ENCODE measurements around the gene AURKAIP1. TPM values are rescaled to one million over a fixed set of nuclear protein-coding genes. Genes with fewer than 3 reads are reported as not detected.

The AURKAIP1 gene
- total and polyA plus RNA-seq, 9 of the 15 experiments (the other 6 are each of a cell fraction or from before 2014, with no cell fraction given) = 7.8 to 478 (median 92.0) TPM

GRCh38 chr1:1345860-1346500 lies 29.0 kb downstream of the AURKAIP1 start (continued):
- TF ChIP-seq EHMT2 (IDR thresholded peaks at IDR 0.05) = no peak
- TF ChIP-seq CAMTA2 (CRISPR knock-in tag; conservative IDR thresholded peaks at IDR 0.05) = no peak
- TF ChIP-seq ARHGAP35 (IDR thresholded peaks at IDR 0.05; ENCODE audit: partially characterized antibody) = no peak

GRCh38 chr1:1345384-1345783 lies 29.6 kb downstream of the AURKAIP1 start:
- no peak overlapping the region for H2AFZ ChIP-seq (ENCODE audit: low read depth, low read length)
- H3K4me1 ChIP-seq (replicated peaks in 1 of 2; ENCODE audit: control insufficient read depth in 2 of 2, insufficient read depth in 2 of 2, low read length in 2 of 2) = peaks cover 9 to 86% of the 10 kb centered on the region in 2 experiments; a peak in 3 of 5 replicates
- H3K79me2 ChIP-seq (ENCODE audit: control insufficient read depth, insufficient read depth, low read length) = peaks cover 65% of the 10 kb centered on the region
- 0 out of 2 replicates have a peak, but pooled peaks cover 2% of the 10 kb centered on the region for H3K9me3 ChIP-seq (replicated peaks; ENCODE audit: control insufficient read depth, insufficient read depth, low read depth, low read length)
- POLR2A ChIA-PET = interaction anchor here (0.6 to 4.8 kb wide), 6 partner anchors 8 to 447 kb away, joined by 3 to 22 read pairs (median 8); partner anchors contain the start of gene AURKAIP1
- 79% methylated on average over 15 of the region's 16 CpGs for WGBS (ENCODE audit: insufficient coverage, low coverage, missing lambda C conversion rate)
- BruUV-seq (replicated peaks) = no TSS peak
- no peak overlapping the region for H3K4me3 ChIP-seq
- in situ Hi-C loops (cut with MboI) (no loop called here), intact Hi-C loops (cut with micrococcal nuclease) (no loop called here)
- H4K20me1 ChIP-seq (replicated peaks; ENCODE audit: control insufficient read depth, insufficient read depth, low read length) = peaks cover 47% of the 10 kb centered on the region; the same call in 1 of the 2 replicates
- peaks cover 47% of the 10 kb centered on the region; the same call in 2 of the 3 replicates for H3K36me3 ChIP-seq (ENCODE audit: control insufficient read depth, insufficient read depth, low read length)
- CTCF ChIA-PET (ENCODE audit: low intra/inter-chr PET ratio) = no interaction called here
- no peaks in the 10 kb centered on the region for H3K27me3 ChIP-seq (ENCODE audit: control insufficient read depth in 2 of 2, insufficient read depth in 2 of 2, low read length in 2 of 2)
- ATAC-seq = no peak
- no peak for FAIRE-seq
- DNase-seq (ENCODE audit: extremely low read depth in 1 of 4, low spot score in 3 of 4) = no peak
- no peak overlapping the region for H3K4me2 ChIP-seq (ENCODE audit: insufficient read depth, low read length)
- peak overlapping the region; percentile 46; the same call in 2 of the 3 replicates for H3K27ac ChIP-seq (ENCODE audit: extremely low read depth, low read depth, low read length)
- H3K9ac ChIP-seq (ENCODE audit: insufficient read depth in 1 of 2, low read depth in 2 of 2, low read length in 2 of 2) = peak overlapping the region; percentile 10 to 98; a peak in 3 of 4 replicates
- H3K9me1 ChIP-seq (ENCODE audit: control insufficient read depth, insufficient read depth, low read length) = peaks cover 8% of the 10 kb centered on the region
- TF ChIP-seq CREBBP (IDR thresholded peaks at IDR 0.05; ENCODE audit: low read depth, low read length) (no peak), TAF1 (IDR thresholded peaks at IDR 0.05; ENCODE audit: control insufficient read depth, extremely low read depth, insufficient read depth, low read length, severe bottlenecking) (no peak), HNRNPL (IDR thresholded peaks at IDR 0.05; ENCODE audit: low read depth, low read length) (no peak), XRCC3 (IDR thresholded peaks at IDR 0.05) (no peak), PREB (CRISPR knock-in tag; IDR thresholded peaks at IDR 0.05) (no peak), NFIC (IDR thresholded peaks at IDR 0.05) (0 out of 2 replicates have a peak, but pooled peaks have one; percentile 18), MTF1 (CRISPR knock-in tag; IDR thresholded peaks at IDR 0.05; ENCODE audit: borderline replicate concordance) (no peak), FOXA1 (IDR thresholded peaks at IDR 0.05; ENCODE audit: borderline replicate concordance) (no peak), ETV5 (CRISPR knock-in tag; IDR thresholded peaks at IDR 0.05; ENCODE audit: low read depth) (no peak), MAZ (CRISPR knock-in tag; conservative IDR thresholded peaks at IDR 0.05 in 1 of 2, IDR thresholded peaks at IDR 0.05 in 1 of 2) (no peak), PRPF4 (IDR thresholded peaks at IDR 0.05; ENCODE audit: insufficient read depth, low read depth, low read length, poor library complexity, severe bottlenecking) (no peak), RB1 (IDR thresholded peaks at IDR 0.05; ENCODE audit: low read depth) (no peak), JUNB (CRISPR knock-in tag; conservative IDR thresholded peaks at IDR 0.05) (no peak), E2F4 (CRISPR knock-in tag; IDR thresholded peaks at IDR 0.05; ENCODE audit: low read depth) (no peak), ZNF644 (tag; IDR thresholded peaks at IDR 0.05; ENCODE audit: low read depth) (no peak), ZNF408 (CRISPR knock-in tag; IDR thresholded peaks at IDR 0.05; ENCODE audit: low read depth) (no peak)

All from K562 (cell line).